ENCODE data around the gene YPEL1.

GRCh38 chr22:21761994-21762680 lies 26.5 kb upstream of the YPEL1 start:
- TF ChIP-seq, protein P1, sequence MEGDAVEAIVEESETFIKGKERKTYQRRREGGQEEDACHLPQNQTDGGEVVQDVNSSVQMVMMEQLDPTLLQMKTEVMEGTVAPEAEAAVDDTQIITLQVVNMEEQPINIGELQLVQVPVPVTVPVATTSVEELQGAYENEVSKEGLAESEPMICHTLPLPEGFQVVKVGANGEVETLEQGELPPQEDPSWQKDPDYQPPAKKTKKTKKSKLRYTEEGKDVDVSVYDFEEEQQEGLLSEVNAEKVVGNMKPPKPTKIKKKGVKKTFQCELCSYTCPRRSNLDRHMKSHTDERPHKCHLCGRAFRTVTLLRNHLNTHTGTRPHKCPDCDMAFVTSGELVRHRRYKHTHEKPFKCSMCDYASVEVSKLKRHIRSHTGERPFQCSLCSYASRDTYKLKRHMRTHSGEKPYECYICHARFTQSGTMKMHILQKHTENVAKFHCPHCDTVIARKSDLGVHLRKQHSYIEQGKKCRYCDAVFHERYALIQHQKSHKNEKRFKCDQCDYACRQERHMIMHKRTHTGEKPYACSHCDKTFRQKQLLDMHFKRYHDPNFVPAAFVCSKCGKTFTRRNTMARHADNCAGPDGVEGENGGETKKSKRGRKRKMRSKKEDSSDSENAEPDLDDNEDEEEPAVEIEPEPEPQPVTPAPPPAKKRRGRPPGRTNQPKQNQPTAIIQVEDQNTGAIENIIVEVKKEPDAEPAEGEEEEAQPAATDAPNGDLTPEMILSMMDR (conservative IDR thresholded peaks at IDR 0.05 in 1 of 2, IDR thresholded peaks at IDR 0.05 in 1 of 2; ENCODE audit: extremely low read depth in 1 of 2, insufficient read depth in 1 of 2, low read depth in 1 of 2, low read length in 2 of 2): no peak
- no peak for TF ChIP-seq EZH2 (IDR thresholded peaks at IDR 0.05; ENCODE audit: borderline replicate concordance, low read length)
